IPS-18a (cell line): ENCODE data around the gene SRRM3.
"Not testable (repeated sequence)": the region's sequence is repeated elsewhere in the genome, so short reads cannot be mapped to it uniquely, and the experiment has no call there.

ENCODE experiments used
- H3K27ac ChIP-seq: one replicate; pipeline ENCODE4 v1.5.1; 2013; ENCODE audit warnings: low read length
- H3K27me3 ChIP-seq: one replicate; pipeline ENCODE4 v1.6.1; 2013; ENCODE audit warnings: mild to moderate bottlenecking, low read length; ENCODE audit not compliant: control insufficient read depth, insufficient read depth
- H3K36me3 ChIP-seq: one replicate; pipeline ENCODE4 v1.6.1; 2013; ENCODE audit warnings: low read depth, low read length; ENCODE audit not compliant: control insufficient read depth
- H3K4me1 ChIP-seq: one replicate; pipeline ENCODE4 v1.6.1; 2013; ENCODE audit warnings: low read depth, low read length; ENCODE audit not compliant: control insufficient read depth
- H3K4me3 ChIP-seq: one replicate; pipeline ENCODE4 v1.5.1; 2013; ENCODE audit warnings: low read length
- H3K9ac ChIP-seq: one replicate; pipeline ENCODE4 v1.6.1; 2013; ENCODE audit warnings: mild to moderate bottlenecking, low read length, moderate library complexity
- H3K9me3 ChIP-seq: one replicate; pipeline ENCODE4 v1.6.1; 2013; ENCODE audit warnings: low read depth, low read length; ENCODE audit not compliant: control insufficient read depth

SRRM3 gene

GRCh38 chr7:76165973-76166403 is 35.7 kb upstream of the SRRM3 start:
- peak overlapping the region; percentile 34 for H3K4me3 ChIP-seq
- H3K27me3 ChIP-seq = no peaks in the 10 kb centered on the region
- H3K9me3 ChIP-seq = no peaks in the 10 kb centered on the region
- peaks cover 22% of the 10 kb centered on the region for H3K4me1 ChIP-seq
- H3K27ac ChIP-seq = peak overlapping the region; percentile 84
- no peaks in the 10 kb centered on the region for H3K36me3 ChIP-seq
- peak overlapping the region; percentile 42 for H3K9ac ChIP-seq

GRCh38 chr7:76166404-76167255 is 35.1 kb upstream of the SRRM3 start:
- H3K9ac ChIP-seq = peak overlapping the region; percentile 77
- H3K27ac ChIP-seq = peak overlapping the region; percentile 84

GRCh38 chr7:76173566-76174205 is 28.0 kb upstream of the SRRM3 start:
- no peaks in the 10 kb centered on the region for H3K36me3 ChIP-seq

More at GRCh38 chr7:76166404-76167255, 35.1 kb upstream of the SRRM3 start:
- Histone ChIP-seq H3K9me3 (no peaks in the 10 kb centered on the region), H3K27me3 (no peaks in the 10 kb centered on the region), H3K4me1 (peaks cover 22% of the 10 kb centered on the region), H3K4me3 (peak overlapping the region; percentile 69), H3K36me3 (no peaks in the 10 kb centered on the region)

GRCh38 chr7:76176951-76177350 is 24.7 kb upstream of the SRRM3 start:
- not testable (repeated sequence) for H3K36me3 ChIP-seq, H3K9me3 ChIP-seq, H3K4me3 ChIP-seq, H3K9ac ChIP-seq, H3K4me1 ChIP-seq, H3K27ac ChIP-seq, H3K27me3 ChIP-seq

More at GRCh38 chr7:76173566-76174205, 28.0 kb upstream of the SRRM3 start:
- Histone ChIP-seq H3K4me3 (no peak overlapping the region), H3K4me1 (no peaks in the 10 kb centered on the region), H3K27me3 (no peaks in the 10 kb centered on the region), H3K9me3 (no peaks in the 10 kb centered on the region), H3K9ac (no peak overlapping the region), H3K27ac (no peak overlapping the region)

- H3K27me3 ChIP-seq = no peaks in the 10 kb centered on the region
- H3K9me3 ChIP-seq = no peaks in the 10 kb centered on the region
- H3K36me3 ChIP-seq = no peaks in the 10 kb centered on the region
- no peaks in the 10 kb centered on the region for H3K4me1 ChIP-seq
- H3K4me3 ChIP-seq = no peak overlapping the region
- no peak overlapping the region for H3K9ac ChIP-seq
- no peak overlapping the region for H3K27ac ChIP-seq
Observed at GRCh38 chr7:76179686-76180085, 22.0 kb upstream of the SRRM3 start.

- Histone ChIP-seq H3K9ac (no peak overlapping the region), H3K36me3 (no peaks in the 10 kb centered on the region), H3K4me3 (no peak overlapping the region), H3K9me3 (no peaks in the 10 kb centered on the region), H3K27me3 (no peaks in the 10 kb centered on the region), H3K4me1 (peaks cover 10% of the 10 kb centered on the region), H3K27ac (no peak overlapping the region)
Observed at GRCh38 chr7:76182225-76182960, 19.3 kb upstream of the SRRM3 start.

GRCh38 chr7:76185187-76185896 is 16.4 kb upstream of the SRRM3 start:
- Histone ChIP-seq H3K9me3 (no peaks in the 10 kb centered on the region), H3K4me1 (peaks cover 10% of the 10 kb centered on the region), H3K27me3 (no peaks in the 10 kb centered on the region), H3K27ac (peak overlapping the region; percentile 3), H3K36me3 (no peaks in the 10 kb centered on the region), H3K4me3 (no peak overlapping the region), H3K9ac (peak overlapping the region; percentile 38)

GRCh38 chr7:76187272-76187671 is 14.4 kb upstream of the SRRM3 start:
- peaks cover 10% of the 10 kb centered on the region for H3K4me1 ChIP-seq
- H3K36me3 ChIP-seq = no peaks in the 10 kb centered on the region
- H3K27ac ChIP-seq = no peak overlapping the region
- no peaks in the 10 kb centered on the region for H3K9me3 ChIP-seq
- no peak overlapping the region for H3K9ac ChIP-seq
- no peaks in the 10 kb centered on the region for H3K27me3 ChIP-seq
- H3K4me3 ChIP-seq = no peak overlapping the region

- Histone ChIP-seq H3K9me3 (no peaks in the 10 kb centered on the region), H3K27ac (no peak overlapping the region), H3K27me3 (no peaks in the 10 kb centered on the region), H3K36me3 (no peaks in the 10 kb centered on the region), H3K4me1 (peaks cover 17% of the 10 kb centered on the region), H3K4me3 (no peak overlapping the region), H3K9ac (no peak overlapping the region)
Observed at GRCh38 chr7:76189276-76189675, 12.4 kb upstream of the SRRM3 start.

GRCh38 chr7:76191783-76192240 is 9.9 kb upstream of the SRRM3 start:
- Histone ChIP-seq H3K9ac (no peak overlapping the region), H3K4me1 (peaks cover 7% of the 10 kb centered on the region), H3K36me3 (no peaks in the 10 kb centered on the region), H3K4me3 (no peak overlapping the region), H3K27ac (no peak overlapping the region), H3K27me3 (no peaks in the 10 kb centered on the region), H3K9me3 (no peaks in the 10 kb centered on the region)

- Histone ChIP-seq H3K4me1 (peaks cover 13% of the 10 kb centered on the region), H3K36me3 (no peaks in the 10 kb centered on the region), H3K27ac (no peak overlapping the region), H3K4me3 (no peak overlapping the region), H3K27me3 (no peaks in the 10 kb centered on the region), H3K9ac (no peak overlapping the region), H3K9me3 (no peaks in the 10 kb centered on the region)
Observed at GRCh38 chr7:76193466-76193865, 8.2 kb upstream of the SRRM3 start.
